Stimulated activated CD4-positive, alpha-beta T cell treated with anti-CD3 and anti-CD28 coated beads, Interleukin-4, amount 100 ng/mL, for 24 hours (primary cell): ENCODE results near the gene ADARB1.

ENCODE experiments used
- DNase-seq: peaks from one replicate; pipeline ENCODE4 v3.0.0-alpha.2; 2020

The ADARB1 gene

DNA sequence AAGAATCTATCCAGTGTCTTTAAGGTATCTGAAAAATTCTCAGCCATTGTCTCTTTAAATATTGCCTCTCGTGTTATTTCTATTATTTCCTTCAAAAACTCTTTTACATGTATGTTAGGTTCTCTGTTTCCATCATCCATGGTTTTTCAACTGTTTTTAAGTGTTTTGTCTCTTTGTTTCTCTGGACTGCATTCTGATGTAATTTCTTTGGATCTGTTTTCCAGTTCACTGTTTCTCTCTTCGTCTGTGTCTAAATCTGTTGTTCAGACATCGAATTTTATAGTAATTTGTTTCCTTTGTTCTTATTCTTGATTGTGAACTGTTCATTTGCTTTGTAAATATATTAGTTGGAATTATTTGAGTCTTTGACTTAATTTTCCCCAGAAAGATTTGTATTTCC, 169.2 kb downstream of the ADARB1 start:
- no peak for DNase-seq

DNA sequence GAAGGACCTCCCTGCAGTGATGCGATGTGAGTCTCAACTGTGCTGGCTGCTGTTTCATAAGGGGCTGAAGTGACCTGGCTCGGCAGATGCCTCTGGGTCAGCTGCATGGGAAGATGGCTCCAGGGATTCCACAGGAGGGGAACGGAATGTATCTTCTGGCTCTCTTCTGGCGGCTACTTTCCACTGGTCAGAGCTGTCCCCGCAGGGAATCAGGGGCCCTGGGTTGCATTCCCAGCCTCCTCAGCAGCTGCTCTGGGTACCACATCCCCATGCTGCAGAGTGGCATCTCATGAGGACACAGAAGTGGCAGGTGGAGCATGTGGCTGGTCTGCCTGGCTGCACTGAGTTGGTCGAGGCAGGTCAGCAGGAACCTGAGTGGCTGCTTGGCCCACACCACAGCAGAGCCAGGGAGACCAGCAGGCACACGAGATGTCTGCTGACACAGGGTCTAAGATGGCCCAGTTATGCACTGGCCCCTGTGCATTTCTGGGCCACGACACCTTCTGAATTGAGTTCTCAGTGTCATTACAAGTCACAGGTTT, 170.5 kb downstream of the ADARB1 start:
- no peak for DNase-seq

DNA sequence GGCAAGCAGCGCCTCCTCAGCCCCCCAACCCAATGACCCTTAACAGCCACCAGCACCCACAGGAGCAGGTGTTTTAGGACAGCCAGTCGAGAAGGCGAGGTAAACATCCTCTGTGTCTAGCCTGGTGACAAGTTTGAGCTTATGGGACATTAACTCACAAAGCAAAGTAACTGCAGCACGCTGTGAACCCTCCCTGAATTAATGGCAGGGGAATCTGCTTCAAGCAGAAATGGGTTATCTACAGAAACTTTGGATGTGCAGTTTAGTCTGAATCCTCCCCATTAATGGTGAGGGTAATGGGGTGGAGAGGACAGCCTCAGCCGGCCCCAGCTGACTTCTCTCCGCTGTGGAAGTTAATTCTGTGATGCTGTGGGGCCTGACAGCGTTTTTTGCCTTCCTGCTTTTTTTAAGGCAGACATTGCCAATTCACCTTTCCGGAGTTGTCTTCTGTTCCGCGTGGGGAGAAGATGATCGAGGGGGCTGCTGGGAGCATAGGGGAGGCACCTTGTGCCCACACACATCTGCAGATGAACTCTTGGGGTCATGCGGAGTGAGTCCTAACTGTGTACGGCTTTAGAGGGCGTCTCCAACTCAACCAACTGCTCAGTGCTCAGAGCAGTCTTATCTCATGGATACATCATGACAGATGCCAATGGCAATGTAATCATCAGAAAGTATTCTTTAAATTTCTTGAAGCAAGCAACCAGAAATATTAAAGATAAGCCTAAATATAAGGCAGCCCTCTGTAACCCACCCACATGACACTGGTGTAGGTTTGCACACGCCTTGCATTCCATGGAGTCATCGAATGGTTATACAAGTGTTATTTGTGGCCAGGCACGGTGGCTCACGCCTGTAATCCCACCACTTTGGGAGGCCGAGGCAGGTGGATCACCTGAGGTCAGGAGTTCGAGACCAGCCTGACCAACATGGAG, 172.3 kb downstream of the ADARB1 start:
- DNase-seq, result no peak

DNA sequence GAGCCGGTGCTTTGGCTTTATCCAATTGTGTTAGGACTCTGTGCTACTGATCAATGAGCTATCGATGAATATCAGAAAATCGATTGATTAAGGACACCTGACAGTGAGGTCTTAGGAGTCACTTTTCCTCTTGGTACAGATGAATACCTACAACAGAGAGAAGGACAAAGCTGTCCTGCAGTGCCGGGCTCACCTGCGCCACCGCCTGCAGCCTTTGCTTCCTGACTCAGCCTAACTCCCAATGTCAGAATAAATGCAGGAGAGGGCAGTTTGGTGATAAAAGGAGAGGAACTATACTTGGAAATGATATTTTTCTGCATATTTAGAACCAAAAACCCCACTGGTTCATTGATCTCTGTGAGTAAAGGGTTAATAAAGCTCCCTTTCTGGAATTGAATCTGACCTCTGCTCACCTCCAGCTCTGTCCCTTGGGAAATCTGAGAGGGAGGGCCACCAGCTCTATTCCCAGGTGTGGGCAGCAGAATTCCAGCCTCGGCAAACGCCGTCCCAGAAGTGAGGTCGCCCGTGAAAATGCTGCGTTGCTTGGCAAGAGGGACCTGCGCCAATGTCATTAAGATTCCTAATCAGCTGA, 174.0 kb downstream of the ADARB1 start:
- no peak for DNase-seq

DNA sequence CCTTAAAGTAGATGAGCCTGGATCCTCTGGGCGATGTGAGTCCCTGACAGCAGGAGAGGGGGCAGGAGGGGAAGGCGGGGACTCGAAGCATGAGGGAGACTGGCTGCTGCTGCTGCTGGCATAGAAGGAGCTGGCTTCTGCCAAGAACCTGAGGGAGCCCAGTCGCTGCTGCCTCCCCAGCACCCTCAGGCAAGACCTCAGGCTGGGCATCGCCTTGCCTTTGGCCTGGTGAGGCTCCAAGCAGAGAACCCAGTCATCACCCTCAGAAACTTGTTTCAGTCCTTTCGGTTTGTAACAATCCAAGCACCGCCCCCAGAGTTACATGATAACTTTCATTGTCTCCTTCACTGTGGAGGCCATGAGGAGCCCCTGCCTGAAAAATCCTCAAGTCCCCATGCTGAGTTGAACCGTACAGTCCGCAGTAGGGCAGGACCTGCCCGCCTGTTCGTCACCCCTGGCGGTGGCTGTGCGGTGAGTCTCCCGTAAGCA, 174.6 kb downstream of the ADARB1 start:
- no peak for DNase-seq

DNA sequence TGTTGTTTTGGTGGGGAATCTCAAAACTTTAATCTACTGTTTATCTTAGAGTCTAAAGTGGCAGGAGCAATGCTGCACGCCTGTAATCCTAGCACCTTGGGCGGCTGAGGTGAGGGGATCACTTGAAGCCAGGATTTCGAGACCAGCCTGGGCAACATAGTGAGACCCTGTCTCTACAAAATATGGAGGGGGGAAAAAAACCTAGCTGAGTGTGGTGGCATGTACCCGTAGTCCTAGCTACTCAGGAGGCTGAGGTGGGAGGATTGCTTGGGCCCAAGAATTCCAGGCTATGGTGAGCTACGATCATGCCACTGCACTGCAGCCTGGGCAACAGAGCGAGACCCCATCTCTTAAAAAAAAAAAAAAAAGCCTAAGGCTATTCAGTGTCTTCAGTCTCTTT, 175.2 kb downstream of the ADARB1 start:
- no peak for DNase-seq

DNA sequence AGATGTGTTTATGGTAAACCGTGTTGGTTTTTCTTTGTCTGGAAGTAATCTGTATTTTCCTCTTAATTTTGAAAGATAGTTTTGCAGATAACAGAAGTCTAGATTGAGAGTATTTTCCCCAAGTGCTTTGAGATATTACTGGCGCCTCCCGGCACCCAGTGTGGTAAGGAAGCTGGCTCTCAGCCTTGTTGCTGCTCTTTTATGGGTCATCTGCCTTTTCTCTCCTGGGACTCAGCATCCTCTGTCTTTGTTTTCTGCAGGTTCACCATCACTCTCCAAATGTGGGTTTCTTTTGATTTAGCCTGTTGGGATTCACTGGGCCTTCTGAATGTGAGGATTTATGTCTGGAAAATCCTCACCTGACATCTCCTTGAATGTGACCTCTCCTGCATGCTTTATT, 175.9 kb downstream of the ADARB1 start:
- no peak for DNase-seq

DNA sequence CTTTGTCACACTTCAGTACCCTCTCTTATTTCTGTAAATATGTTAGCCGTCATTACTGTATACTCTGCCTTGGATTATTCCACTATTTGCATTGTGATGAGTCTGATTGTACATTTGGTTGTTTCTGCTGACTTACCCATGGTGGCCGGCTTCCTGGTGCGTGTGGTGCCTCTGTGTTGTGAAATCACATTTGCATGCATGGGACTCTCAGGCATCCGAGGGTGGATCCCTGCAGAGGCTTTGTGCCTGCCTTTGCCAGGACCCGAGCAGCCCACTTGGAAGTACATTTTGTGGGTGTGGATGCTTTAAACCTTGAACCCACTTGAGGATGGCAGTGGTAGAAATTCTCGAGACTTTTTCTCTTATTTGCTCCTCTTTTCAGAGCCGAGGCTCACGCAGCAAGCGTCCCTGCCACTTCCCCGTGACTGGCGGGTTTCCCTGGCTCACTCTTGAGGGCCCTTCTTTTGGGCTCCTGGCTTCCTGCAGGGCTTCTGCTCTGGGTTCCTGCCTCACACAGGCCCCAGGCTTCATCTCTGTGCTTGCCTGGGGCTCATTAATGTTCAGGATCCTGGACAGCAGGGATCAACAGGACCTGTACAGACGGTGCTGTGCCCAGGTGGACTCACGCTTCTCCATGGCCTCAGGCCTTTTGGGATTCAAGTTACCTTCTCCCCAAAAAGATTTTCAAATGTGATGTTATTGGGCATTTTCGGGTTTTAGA, 176.7 kb downstream of the ADARB1 start:
- no peak for DNase-seq

DNA sequence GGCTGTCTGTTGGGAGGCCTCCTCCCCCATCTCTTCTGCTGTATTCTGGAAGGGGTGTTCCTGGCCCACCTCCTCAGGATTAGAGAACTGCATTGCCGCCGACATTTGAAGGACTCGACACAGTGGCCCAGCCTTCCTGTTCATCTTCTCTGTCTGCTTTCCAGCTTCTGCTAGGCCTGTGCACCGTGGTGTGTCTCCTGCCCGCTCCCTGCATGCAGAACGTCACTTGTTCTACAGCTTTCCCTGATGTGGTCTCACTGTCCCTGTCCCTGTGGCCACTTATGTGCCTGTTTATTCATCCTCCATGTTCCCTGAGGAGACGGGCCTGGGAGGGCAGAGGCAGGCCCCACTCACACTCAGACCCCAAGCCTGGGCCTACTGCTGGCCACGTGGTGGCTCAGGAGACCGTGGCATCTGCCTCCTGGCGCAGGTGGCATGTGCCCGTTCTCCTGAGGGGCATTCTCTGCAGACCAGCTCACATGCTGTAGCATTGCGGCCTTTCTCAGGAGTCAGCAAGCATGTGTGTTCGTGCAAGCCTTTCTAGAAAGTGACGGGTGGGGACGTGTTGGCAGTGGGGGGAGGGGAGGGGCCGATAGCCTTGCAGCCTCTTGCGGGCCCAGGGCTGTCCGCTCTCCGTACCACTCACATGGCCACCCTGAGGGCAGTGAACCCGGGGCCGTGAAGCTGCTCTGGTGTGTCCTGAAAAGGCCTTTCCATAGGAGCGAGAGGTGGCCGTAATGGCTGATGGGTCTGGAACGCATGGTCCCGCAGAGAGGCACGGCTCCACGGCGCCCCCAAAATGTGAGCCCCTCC, 177.5 kb downstream of the ADARB1 start:
- no peak for DNase-seq

DNA sequence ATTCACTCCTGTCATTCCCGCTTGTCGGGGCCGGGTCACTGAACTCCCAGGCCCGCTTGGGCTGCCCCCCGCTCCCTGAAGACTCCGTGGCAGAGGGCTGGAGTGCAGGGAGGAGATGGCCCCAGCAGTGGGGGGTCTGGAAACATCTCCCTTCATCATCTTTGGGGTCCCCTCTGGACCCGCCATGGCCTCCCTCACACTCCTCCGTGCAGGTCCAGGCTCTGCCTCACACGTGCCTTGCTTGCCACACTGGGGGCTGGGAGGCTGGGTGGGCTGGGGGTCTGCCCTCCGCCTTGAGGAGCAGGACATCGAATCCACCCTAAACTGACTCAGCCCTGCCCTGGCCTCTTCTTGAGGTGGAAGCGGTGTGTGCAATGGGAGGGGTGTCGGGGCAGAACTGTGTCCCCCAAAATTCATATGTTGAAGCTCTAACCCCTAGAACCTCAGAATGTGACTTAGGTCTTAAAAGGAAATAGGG, 178.1 kb downstream of the ADARB1 start:
- no peak for DNase-seq

DNA sequence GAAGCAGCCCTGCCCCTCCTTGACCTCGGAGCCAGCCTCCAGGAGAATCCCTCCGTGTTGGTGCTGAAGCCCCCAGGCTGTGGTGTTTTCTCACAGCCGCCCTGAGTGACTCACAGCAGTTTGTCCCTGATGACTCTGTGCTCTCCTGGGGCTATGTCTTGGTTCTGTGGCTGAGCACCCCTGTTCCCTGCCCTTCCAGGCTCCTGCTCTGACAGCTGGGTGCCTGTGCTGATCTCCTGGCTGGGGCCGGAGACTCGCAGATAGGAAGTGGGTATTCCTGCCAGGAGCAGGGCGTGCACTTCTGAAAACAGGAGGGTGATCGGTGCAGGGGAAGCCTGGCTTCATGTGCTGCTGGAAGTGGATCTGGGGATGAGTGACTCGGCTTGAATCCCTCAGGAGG, 178.8 kb downstream of the ADARB1 start:
- no peak for DNase-seq

DNA sequence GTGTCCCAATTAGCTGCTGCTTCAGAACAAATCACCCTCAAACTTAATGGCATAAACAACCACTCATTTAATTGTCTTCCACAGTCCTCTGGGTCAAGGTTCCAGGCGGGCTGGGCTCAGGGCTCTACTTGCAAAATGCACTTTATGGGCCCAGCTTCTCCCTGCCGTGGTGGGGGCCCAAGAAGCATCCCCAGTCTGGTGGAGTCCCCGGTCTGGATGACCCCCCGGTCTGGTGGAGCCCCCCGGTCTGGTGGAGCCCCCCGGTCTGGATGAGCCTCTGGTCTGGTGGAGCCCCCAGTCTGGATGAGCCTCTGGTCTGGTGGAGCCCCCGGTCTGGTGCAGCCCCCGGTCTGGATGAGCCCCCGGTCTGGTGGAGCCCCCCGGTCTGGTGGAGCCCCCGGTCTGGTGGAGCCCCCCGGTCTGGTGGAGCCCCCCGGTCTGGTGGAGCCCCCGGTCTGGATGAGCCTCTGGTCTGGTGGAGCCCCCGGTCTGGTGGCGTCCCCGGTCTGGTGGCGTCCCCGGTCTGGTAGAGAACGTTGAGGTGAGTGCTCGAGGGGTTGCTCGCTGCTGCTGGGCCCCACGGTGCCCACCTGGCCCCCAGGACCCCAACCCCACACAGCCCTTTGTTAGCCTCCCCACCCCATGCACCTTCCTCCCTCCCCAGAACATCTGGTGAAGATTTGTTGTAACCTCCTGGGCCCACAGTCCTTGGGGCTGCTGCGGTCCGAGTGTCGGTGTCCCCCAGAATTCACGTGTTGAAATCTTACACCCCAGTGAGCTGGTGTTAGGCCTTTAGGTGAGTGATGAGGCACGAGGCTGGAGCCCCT, 179.5 kb downstream of the ADARB1 start:
- DNase-seq, result no peak

DNA sequence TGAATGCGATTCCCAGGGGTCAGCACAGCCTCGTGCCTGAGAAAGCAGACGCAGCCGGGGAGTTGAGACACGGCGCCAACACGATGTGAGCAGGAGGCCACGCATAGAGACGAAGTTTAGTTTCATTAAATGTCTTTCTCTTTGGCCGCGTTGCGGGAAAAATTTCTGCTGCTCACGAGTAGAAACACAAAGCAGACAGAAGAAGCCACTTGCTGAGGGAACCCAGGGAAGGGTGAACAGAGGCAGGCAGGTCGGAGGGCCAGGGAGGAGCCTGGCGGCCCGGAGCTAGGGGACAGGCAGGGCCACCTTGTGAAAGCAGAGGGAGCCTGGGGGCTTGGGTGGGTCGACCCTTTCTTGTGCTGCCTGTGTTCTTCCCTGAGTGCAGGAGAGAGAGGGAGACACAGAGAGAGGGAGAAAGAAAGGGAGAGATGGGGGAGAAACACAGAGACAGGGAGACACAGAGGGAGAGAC, 180.1 kb downstream of the ADARB1 start:
- no peak for DNase-seq

DNA sequence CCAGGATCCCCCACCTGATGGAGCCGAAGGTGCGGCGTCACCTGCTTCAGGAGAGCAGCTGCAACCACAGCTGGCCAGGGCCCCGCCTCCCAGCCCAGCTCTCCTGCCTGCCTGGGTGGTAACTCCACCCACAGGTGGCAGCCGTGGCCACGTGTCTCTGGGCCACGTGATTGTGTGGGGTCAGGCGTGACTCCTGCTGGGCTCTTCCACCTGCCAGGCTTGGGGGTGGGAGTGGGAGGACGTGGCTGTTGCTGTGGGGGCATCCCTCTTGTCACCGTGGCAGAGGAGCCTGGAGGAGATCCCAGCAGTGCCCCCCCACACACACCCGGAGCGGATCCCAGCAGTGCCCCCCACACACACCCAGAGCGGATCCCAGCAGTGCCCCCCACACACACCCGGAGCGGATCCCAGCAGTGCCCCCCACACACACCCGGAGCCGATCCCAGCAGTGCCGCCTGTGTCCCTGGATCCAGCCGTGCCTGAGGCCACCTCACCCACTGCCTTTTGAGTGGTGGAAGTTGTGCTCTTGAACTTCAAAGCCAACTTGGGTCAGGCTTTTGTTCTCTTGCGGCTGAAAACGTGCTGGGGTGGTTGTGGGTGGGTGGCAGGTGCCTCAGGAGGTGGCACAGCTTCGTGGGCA, 181.1 kb downstream of the ADARB1 start:
- DNase-seq, result no peak

DNA sequence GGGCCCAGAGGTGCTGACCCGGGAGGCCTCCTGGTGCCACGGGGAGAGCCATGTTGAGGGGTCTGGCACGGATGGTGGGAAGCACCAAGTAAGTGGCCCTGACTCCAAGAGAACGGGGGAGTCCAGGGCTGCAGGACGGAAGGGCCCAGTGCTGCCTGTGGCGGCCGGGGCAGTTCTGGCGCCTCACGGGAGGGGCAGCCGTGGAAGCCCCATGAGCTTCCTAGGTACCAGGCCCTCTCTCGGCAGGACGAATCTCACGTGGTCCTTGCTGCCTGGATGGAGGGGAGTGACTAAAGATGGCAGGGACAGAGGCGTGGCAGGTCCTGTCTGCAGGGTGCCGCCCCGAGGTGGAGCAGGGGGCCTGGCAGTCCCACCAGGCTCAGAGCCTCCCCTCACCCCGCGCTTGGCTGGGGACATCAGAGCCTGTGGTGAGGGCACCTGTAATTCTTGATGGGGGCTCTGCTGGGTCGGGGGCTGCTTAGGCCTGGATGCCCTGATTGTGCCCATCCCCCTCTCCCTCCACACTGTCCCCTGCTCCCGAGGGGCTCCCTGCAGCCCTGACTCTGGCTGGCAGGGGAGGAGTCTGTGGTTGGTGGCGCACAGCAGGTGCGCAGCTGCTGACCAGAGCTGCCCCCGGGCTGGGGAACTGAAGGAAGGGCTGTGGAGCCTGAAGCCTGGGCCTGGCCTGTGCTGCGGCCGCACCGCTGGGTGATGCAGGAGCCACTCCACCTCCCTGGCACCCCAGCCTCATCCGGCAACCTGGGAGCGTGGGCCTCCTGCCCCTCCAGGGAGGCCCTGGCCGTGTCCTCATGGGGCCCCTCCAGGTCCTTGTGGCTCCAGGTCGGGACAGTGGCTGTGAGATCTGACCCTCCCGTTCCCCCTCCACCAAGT, 181.9 kb downstream of the ADARB1 start:
- DNase-seq, result no peak

DNA sequence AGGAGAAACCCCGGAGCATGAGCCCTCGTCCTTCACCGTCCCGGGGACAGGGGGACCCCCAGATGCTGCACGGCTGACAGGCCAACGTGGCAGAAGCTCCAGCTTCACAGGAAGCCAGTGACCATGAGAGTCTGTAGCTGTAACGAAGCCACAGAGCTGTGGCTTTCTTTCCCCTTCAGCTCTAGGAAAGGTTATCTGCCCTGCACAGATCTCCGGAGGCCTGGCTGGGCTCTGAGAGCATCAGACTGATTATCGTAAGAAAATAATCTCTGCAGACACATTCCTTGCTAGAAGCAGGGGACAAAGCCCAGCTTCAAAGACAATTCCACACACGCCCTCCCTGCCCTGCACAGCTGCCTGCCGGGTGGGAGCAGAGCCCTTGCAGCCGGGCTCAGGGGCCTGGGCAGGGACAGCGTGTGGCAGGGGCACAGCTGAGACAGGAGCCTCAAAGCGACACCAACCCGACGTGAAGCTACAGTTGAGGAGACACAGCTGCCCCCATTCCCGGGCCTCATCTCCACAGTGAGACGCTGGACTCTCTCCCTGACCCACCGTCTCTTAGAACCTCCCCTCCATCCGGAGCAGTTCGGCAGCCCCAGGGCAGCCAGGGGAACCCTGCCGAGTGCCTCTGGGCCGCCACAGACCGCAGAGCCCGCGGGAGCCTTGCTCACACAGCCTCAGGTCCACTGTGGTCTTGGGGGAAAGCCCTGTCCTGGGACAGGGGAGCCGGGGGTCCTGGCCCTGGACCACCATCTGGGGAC, 182.7 kb downstream of the ADARB1 start:
- no peak for DNase-seq

DNA sequence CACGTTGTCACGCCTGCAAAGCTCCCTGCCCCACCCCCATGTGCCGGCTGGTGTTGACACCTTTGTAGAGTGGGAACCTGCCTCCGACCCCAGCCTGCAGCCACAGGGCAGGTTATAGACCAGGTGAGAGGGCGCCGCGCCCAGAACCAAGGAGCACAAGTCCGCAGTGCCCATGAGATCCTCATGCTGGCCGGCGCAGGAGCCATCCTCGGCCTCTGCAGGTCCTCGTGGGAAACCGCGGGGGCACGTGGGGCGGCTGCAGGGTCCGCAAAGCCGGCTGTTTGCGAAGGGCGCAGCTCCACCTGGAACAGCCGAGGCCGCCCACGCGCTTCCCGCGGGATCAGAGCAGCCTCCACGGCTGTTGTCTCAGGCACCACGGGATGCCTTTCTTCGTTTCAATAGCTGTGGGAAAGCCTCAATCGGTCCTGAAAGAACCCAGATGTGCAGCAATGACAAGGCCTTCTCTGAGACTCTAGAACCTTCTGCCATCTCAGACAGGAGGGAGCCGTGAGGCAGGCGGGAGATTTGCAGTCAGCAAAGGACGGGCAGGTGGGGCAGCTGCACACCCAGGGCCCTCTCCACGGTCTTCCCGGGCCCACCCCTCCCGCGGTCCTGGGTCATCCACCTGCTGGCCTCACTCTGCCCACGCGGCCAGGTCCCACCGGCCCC, 183.4 kb downstream of the ADARB1 start:
- DNase-seq, result no peak

DNA sequence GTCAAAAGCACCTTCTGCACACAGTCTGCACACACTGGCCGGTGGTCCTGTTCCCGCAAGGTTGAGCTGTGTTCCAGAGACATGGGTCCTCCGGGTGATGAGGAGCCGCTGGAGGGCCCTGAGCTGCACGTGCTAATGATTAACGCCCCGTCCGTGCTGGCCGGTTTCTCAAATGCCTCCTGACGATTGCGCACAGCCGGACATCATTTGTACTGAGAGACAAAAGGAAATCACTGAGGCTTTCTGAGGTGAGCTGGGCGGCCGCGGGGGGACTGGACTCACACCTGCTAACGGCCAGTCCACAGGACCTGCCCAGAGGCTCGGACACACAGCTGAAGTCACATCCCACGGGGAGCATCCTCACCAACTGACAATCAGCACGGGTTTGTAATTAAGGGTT, 184.1 kb downstream of the ADARB1 start:
- no peak for DNase-seq
